ENCODE results near the gene DHX29. TPM values are rescaled to one million over a fixed set of nuclear protein-coding genes. Genes with fewer than 3 reads are reported as not detected.

The DHX29 gene
- total RNA-seq, 1 donor from 2014 or later = 17.4 TPM

DNA sequence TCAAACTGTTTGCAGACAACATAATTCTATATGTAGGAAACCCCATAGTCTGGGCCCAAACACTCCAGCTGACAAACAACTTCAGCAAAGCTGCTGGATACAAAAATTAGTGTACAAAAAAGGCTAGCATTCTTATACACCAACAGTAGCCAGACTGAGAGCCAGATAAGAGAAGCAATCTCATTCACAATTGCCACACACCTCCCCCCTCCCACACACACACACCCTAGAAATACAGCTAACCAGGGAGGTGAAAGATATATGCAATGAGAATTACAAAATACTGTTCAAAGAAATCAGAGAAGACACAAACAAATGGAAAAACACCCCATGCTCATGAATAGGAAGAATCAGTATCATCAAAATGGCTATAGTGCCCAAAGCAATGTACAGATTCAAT lies 9.3 kb upstream of the DHX29 start:
- ChIA-PET CTCF (no interaction called here), POLR2A (interaction anchor here (0.5 kb wide), 1 partner anchor 1576 kb away, joined by 4 read pairs; no protein-coding TSS in a partner anchor)
- intact Hi-C loops (cut with micrococcal nuclease) = loop anchor here (1.0 kb wide), 1 partner anchor 9 kb away; no protein-coding TSS in a partner anchor
- Mint-ChIP-seq H3K27ac (no peak overlapping the region), H3K4me1 (peaks cover 39% of the 10 kb centered on the region), H3K36me3 (ENCODE audit: low read depth) (peaks cover 32% of the 10 kb centered on the region), H3K9me3 (peaks cover 17% of the 10 kb centered on the region), H3K27me3 (no peaks in the 10 kb centered on the region), H3K4me3 (no peak overlapping the region)
- ATAC-seq (ENCODE audit: low read depth) = no peak
- no peak for DNase-seq
- TF ChIP-seq, protein P1, sequence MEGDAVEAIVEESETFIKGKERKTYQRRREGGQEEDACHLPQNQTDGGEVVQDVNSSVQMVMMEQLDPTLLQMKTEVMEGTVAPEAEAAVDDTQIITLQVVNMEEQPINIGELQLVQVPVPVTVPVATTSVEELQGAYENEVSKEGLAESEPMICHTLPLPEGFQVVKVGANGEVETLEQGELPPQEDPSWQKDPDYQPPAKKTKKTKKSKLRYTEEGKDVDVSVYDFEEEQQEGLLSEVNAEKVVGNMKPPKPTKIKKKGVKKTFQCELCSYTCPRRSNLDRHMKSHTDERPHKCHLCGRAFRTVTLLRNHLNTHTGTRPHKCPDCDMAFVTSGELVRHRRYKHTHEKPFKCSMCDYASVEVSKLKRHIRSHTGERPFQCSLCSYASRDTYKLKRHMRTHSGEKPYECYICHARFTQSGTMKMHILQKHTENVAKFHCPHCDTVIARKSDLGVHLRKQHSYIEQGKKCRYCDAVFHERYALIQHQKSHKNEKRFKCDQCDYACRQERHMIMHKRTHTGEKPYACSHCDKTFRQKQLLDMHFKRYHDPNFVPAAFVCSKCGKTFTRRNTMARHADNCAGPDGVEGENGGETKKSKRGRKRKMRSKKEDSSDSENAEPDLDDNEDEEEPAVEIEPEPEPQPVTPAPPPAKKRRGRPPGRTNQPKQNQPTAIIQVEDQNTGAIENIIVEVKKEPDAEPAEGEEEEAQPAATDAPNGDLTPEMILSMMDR (IDR thresholded peaks at IDR 0.05) = no peak

DNA sequence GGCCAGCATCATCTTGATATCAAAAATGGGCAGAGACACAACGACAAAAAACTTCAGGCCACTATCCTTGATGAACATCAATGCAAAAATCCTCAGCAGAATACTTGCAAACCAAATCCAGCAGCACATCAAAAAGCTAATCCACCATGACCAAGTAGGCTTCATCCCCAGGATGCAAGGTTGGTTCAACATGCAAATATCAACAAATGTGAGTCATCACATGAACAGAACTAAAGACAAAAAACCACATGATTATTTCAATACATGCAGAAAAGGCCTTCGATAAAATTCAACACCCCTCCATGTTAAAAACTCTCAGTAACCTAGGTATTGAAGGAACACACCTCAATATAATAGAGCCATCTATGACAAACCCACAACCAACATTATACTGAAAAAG lies 8.8 kb upstream of the DHX29 start:
- TF ChIP-seq, protein P1 (IDR thresholded peaks at IDR 0.05) = no peak
- peaks cover 17% of the 10 kb centered on the region for H3K9me3 Mint-ChIP-seq
- H3K27ac Mint-ChIP-seq = peak overlapping the region; percentile 41
- no peak overlapping the region for H3K4me3 Mint-ChIP-seq
- H3K4me1 Mint-ChIP-seq = peaks cover 42% of the 10 kb centered on the region
- CTCF ChIA-PET = no interaction called here
- H3K36me3 Mint-ChIP-seq (ENCODE audit: low read depth) = peaks cover 35% of the 10 kb centered on the region
- H3K27me3 Mint-ChIP-seq = no peaks in the 10 kb centered on the region
- POLR2A ChIA-PET = interaction anchor here (0.5 kb wide), 1 partner anchor 1576 kb away, joined by 4 read pairs; no protein-coding TSS in a partner anchor
- ATAC-seq (ENCODE audit: low read depth) (no peak), DNase-seq (no peak)
- intact Hi-C loops (cut with micrococcal nuclease) = loop anchor here (1.0 kb wide), 1 partner anchor 8 kb away; no protein-coding TSS in a partner anchor

DNA sequence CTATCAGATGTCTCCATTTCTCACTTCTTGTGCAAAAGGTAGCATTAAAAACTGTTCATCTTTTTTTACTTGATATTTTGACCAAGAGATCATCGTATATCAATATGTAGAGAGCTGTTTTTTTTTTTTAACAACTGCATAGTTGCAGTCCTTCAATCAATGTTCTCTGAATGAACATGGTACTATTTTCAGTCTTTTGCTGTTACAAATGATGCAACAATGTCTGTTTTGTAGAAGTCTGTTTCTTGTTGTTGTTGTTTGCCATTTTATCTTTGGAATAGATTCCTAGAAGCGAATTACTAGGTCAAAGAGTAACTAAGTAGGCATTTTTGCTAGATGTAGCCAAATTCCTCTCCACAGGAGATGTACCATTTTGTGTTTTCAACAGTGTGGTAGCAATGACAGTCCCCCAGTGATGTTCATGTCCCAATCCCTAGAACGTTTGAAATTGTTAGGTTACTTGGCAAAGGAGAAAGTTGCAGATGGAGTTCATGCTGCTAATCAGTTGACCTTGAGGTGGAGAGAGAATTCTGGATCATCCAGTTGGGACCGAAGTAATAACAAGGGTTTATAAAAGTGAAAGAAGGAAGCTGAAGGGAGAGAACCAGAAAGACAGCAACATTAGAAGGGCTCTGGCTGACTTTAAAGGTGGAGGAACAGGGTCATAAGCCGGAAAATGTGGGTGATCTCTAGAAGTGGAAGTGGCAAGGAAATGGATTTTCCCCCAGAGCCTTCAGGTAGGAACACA lies 6.5 kb upstream of the DHX29 start:
- H3K27ac Mint-ChIP-seq = no peak overlapping the region
- CTCF ChIA-PET = no interaction called here

DNA sequence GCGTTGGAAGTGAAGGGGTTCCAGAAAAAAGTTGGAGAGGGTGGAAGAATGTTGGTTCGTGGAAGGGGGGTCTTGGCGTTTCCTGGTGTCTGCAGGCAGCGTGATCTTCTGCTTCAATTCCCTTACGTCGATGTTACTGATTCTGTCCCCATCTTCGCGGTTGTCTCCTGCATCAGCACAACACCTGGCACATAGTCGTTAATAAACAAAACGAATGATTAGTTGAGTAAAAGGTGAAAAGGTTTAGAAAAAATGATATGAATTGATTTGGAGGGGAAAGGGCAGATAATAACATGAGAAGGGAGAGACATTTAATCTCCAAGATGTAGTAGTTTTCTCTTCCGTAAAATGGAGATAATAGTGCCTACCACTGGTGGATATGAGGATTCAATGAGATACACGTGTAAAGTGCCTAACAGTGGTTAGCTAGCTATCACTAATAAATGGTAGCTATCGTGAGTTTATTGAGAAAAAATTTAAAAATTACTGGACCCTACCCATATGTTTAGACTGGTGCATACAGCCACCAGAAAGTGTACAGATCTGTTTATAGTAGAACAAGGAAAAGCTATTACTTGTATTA lies 851 bp upstream of the DHX29 start:
- ATAC-seq (ENCODE audit: low read depth) (peak; percentile 12), DNase-seq (no peak)
- no peak overlapping the region for H3K4me3 Mint-ChIP-seq
- TF ChIP-seq, protein P1 (IDR thresholded peaks at IDR 0.05) = no peak
- POLR2A ChIA-PET = interaction anchor here (0.7 to 1.7 kb wide), 8 partner anchors 16 to 1751 kb away, joined by 3 to 15 read pairs (median 4); partner anchors contain the start of gene PLPP1
- peaks cover 29% of the 10 kb centered on the region for H3K4me1 Mint-ChIP-seq
- intact Hi-C loops (cut with micrococcal nuclease) = loop anchor here (1.0 to 10.0 kb wide), 6 partner anchors 8 to 1864 kb away; partner anchors contain the start of genes ARL15, GPBP1 and SETD9
- H3K36me3 Mint-ChIP-seq (ENCODE audit: low read depth) = peaks cover 13% of the 10 kb centered on the region
- no peaks in the 10 kb centered on the region for H3K9me3 Mint-ChIP-seq
- CTCF ChIA-PET = no interaction called here
- no peaks in the 10 kb centered on the region for H3K27me3 Mint-ChIP-seq
- H3K27ac Mint-ChIP-seq = no peak overlapping the region

More for the DNA sequence above, 6.5 kb upstream of the DHX29 start:
- H3K4me1 Mint-ChIP-seq = peaks cover 42% of the 10 kb centered on the region
- H3K27me3 Mint-ChIP-seq = no peaks in the 10 kb centered on the region
- intact Hi-C loops (cut with micrococcal nuclease) = no loop called here
- TF ChIP-seq, protein P1 (IDR thresholded peaks at IDR 0.05) = no peak
- H3K4me3 Mint-ChIP-seq = no peak overlapping the region
- ATAC-seq (ENCODE audit: low read depth) (no peak), DNase-seq (no peak)
- peaks cover 41% of the 10 kb centered on the region for H3K36me3 Mint-ChIP-seq (ENCODE audit: low read depth)
- peaks cover 17% of the 10 kb centered on the region for H3K9me3 Mint-ChIP-seq
- POLR2A ChIA-PET = no interaction called here
